GM12865 (cell line): ENCODE measurements around the gene NDUFA8.

Source experiments
- DNase-seq: peaks from one replicate; pipeline ENCODE4 v3.0.0; 2010; ENCODE audit warnings: low read depth
- H3K4me3 ChIP-seq: 2 replicates; pipeline ENCODE4 v1.5.1; 2011; ENCODE audit warnings: mild to moderate bottlenecking, low read depth, low read length, control low read depth
- TF ChIP-seq, protein P1 (sequence below): IDR thresholded peaks from 2 replicates; pipeline ENCODE4 v1.5.1; 2011; ENCODE audit warnings: low read length, control low read depth, low read depth, inconsistent platforms; ENCODE audit not compliant: insufficient read depth; ENCODE audit errors: missing control alignments

NDUFA8 gene

DNA sequence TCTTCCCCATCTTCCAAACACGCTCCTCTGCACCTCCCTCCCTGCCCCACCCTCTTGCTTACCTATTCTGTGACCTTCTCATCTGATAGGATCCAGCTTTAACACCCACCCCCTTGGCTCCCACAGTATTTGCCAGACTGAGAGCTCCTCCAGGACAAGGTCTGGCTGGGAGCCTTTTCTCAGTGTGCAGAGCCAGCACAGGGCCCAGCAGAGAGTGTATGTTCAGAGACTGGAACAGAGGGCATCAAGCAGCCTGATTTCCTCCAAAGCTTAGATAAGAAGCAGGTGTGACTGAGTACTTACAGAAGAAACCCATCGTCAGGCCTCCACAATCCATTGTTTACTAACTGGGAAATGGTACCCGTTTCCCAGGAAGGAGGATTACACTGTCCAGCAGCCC, 42.5 kb upstream of the NDUFA8 start:
- TF ChIP-seq, protein P1, sequence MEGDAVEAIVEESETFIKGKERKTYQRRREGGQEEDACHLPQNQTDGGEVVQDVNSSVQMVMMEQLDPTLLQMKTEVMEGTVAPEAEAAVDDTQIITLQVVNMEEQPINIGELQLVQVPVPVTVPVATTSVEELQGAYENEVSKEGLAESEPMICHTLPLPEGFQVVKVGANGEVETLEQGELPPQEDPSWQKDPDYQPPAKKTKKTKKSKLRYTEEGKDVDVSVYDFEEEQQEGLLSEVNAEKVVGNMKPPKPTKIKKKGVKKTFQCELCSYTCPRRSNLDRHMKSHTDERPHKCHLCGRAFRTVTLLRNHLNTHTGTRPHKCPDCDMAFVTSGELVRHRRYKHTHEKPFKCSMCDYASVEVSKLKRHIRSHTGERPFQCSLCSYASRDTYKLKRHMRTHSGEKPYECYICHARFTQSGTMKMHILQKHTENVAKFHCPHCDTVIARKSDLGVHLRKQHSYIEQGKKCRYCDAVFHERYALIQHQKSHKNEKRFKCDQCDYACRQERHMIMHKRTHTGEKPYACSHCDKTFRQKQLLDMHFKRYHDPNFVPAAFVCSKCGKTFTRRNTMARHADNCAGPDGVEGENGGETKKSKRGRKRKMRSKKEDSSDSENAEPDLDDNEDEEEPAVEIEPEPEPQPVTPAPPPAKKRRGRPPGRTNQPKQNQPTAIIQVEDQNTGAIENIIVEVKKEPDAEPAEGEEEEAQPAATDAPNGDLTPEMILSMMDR: no peak
- no peak overlapping the region for H3K4me3 ChIP-seq
- DNase-seq: no peak

DNA sequence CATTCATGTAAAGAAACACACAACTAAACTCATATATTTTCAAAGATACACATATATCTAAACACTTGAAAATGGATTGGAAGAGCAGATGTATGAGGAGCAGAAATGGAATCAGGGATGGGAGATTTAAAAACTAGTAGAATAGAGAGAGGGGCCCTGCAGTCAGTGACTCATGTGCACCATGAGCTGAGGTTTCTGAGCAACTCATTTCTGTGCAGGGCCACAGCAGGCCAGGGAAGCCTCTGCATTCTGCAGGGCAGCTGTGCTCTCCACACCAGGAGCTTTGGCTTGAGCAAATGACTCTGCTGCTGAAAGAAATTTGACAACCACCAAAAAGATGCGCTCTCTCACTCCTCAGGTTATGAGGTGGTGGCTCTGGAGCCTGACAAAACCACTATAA, 42.1 kb upstream of the NDUFA8 start:
- TF ChIP-seq, protein P1: no peak
- no peak overlapping the region for H3K4me3 ChIP-seq
- no peak for DNase-seq

DNA sequence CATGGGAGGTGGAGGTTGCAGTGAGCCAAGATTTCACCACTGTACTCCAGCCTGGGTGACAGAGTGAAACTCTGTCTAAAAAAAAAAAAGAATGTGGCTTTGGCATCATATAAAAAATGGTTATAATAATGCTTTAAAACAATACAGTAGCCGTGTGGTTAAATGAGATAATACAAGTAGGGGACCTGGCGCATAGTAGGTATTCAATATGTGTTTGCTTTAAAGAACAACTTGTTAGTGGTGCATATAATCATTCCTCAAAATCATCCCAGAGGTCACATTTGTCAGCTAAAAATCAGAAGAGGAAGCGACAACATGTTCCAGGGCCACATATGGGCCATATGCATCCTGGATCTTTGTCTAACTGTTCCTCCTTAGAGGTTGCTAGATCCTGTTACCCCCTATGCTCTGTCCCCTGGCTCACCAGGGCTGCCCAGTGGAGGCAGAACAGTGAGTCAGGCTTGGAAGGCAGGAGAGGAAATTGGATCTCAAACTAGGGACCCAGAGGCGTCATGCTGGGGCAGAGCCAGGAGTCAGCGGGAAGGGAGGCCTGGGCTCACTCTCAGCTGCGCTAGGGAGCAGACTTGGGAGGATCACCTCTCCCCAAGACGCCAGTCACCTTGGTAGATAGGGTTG, 41.5 kb upstream of the NDUFA8 start:
- DNase-seq: no peak
- TF ChIP-seq, protein P1: no peak
- H3K4me3 ChIP-seq: no peak overlapping the region

DNA sequence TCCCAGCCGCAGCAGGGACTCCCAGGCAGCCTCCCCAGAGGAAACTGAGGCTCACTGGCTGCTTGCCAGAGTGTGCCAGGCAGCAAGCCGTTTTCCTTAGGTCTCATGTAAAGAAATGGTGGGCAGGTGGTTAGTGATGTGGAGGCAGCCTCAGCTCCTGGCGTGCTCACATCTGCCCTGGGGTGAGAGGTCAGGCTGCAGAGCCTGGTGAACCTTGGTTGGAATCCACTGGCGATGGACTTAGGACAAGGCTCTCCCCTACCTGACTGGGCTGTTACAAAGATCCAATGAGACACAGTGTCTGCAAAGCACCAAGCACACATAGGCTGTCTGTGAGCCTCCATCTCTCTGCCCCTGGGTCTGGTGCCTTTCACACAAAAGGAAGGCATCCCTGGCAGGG, 38.3 kb upstream of the NDUFA8 start:
- TF ChIP-seq, protein P1: no peak
- no peak for DNase-seq
- no peak overlapping the region for H3K4me3 ChIP-seq

DNA sequence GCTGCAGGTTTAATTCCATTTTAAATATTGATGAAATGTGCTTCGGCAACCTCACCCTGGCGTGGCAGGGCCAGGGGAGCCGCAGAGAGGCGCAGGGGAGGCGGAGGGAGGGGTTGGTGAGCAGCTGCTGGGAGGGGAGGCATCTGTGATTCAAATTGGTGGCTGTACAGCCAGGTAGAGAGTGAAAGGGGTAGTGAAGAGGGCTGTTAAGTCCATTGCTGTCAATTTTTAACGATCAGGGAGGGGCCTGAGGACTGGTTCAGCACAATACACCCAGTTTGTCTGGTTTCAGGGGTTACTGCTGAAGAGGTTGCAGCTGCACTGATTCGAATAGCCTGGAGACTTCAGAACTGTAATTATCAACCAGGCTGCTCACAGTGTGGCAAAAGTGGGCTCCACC, 37.8 kb upstream of the NDUFA8 start:
- no peak overlapping the region for H3K4me3 ChIP-seq
- TF ChIP-seq, protein P1: no peak
- no peak for DNase-seq

DNA sequence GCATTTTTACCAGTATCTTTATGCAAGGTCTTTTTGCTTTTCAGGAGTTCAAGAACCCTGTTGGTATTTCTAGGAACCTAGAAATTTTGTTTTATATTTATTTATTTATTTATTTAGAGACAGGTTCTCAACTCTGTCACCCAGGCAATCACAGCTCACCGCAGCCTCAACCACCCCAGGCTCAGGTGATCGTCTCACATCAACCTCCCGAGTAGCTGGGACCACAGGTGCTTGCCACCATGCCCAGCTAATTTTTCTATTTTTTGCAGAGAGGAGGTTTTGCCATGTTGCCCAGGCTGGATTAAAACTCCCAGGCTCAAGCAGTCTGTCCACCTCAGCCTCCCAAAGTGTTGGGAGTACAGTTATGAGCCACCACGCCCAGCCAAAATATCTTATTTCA, 36.3 kb upstream of the NDUFA8 start:
- no peak overlapping the region for H3K4me3 ChIP-seq
- DNase-seq: no peak
- TF ChIP-seq, protein P1: no peak

DNA sequence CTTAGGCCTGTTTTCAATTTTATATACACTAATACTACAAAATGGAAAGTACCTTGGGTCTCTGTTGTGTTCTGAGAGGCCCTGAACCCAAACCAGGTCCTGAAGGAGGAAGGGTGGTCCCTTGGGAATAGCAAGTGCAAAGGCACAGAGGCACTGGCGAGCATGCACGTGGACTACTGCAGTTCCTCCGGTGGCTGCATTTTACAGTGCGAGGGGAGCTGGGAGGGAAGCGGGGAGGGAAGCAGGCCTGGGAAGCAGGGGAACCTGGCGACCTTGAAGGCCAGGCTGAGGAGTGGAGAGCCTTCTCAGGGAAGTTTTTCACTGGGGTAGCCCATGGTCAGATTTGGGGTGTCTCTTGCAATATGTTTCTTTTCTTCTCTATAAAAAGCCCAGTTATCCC, 34.1 kb upstream of the NDUFA8 start:
- TF ChIP-seq, protein P1: no peak
- no peak for DNase-seq
- H3K4me3 ChIP-seq: no peak overlapping the region
